SK-N-SH (cell line): ENCODE measurements around the gene RFX4. TPM values are rescaled to one million over a fixed set of nuclear protein-coding genes. Genes with fewer than 3 reads are reported as not detected.

ENCODE experiments used
- CTCF ChIA-PET: fragments of 300-600, 350-600 bp; formaldehyde crosslinking; extraction: SDS; loops from one replicate; lab custom pipeline; 2021; lab: Yijun Ruan, JAX
- POLR2A ChIA-PET: fragments of 350-600 bp; sonication (Branson Sonifier 250); formaldehyde crosslinking; extraction: SDS; loops from one replicate; lab custom pipeline; 2020; ENCODE audit warnings: antibody characterized with exemption, inconsistent platforms; lab: Yijun Ruan, JAX
- DNase-seq: peaks from one replicate; pipeline ENCODE4 v3.0.0; 2012
- H2AFZ ChIP-seq: fragments of 200-600 bp; sonication (generic); 2 replicates; pipeline ENCODE4 v1.8.1; 2016; ENCODE audit warnings: antibody characterized with exemption, mild to moderate bottlenecking, low read depth
- H3F3A ChIP-seq: fragments of 200-600 bp; sonication (generic); replicated peaks from 2 replicates; pipeline ENCODE3; 2016; ENCODE audit warnings: antibody characterized with exemption, mild to moderate bottlenecking; ENCODE audit not compliant: insufficient read depth
- H3K27ac ChIP-seq, 2 experiments: fragments of 200-500 bp in 1 of 2; fragments of 200-600 bp in 1 of 2; sonication (Bioruptor generic) in 1 of 2; sonication (generic), shearing (Covaris generic) in 1 of 2; 2 replicates each; pipeline versions ENCODE4 v1.5.1 to v1.6.1; 2014 to 2016; ENCODE audit warnings: low read depth in 2 of 2, inconsistent platforms in 1 of 2, low read length in 1 of 2, mild to moderate bottlenecking in 1 of 2, mixed read lengths in 1 of 2
- H3K27me3 ChIP-seq: fragments of 200-600 bp; sonication (generic), shearing (Covaris generic); 2 replicates; pipeline ENCODE4 v1.6.1; 2016; ENCODE audit warnings: mixed run types; ENCODE audit not compliant: insufficient read depth
- H3K36me3 ChIP-seq, 2 experiments: fragments of 200-500 bp in 1 of 2; fragments of 200-600 bp in 1 of 2; sonication (Bioruptor generic) in 1 of 2; sonication (generic) in 1 of 2; replicated peaks in 1 of 2; 2 replicates each; pipeline versions ENCODE3 to v1.5.1; 2014 to 2016; ENCODE audit warnings: low read length in 1 of 2, mild to moderate bottlenecking in 1 of 2; ENCODE audit not compliant: insufficient read depth in 2 of 2, control insufficient read depth in 1 of 2
- H3K4me1 ChIP-seq, 2 experiments: fragments of 200-500 bp in 1 of 2; fragments of 200-600 bp in 1 of 2; sonication (Bioruptor generic) in 1 of 2; sonication (generic), shearing (Covaris generic) in 1 of 2; 2 replicates each; pipeline versions ENCODE4 v1.5.1 to v1.6.1; 2014 to 2016; ENCODE audit warnings: low read depth in 1 of 2, low read length in 1 of 2, mixed run types in 1 of 2; ENCODE audit not compliant: insufficient read depth in 2 of 2, control insufficient read depth in 1 of 2
- H3K4me2 ChIP-seq: fragments of 200-600 bp; sonication (generic), shearing (Covaris generic); 2 replicates; pipeline ENCODE4 v1.6.1; 2017; ENCODE audit warnings: mixed run types
- H3K4me3 ChIP-seq, 2 experiments: fragments of 200-500 bp in 1 of 2; fragments of 200-600 bp in 1 of 2; sonication (Bioruptor generic) in 1 of 2; sonication (generic), shearing (Covaris generic) in 1 of 2; 2 replicates each; pipeline versions ENCODE4 v1.5.1 to v1.8.1; 2014 to 2016; ENCODE audit warnings: low read depth in 2 of 2, inconsistent platforms in 1 of 2, low read length in 1 of 2, mild to moderate bottlenecking in 1 of 2, mixed read lengths in 1 of 2, moderate library complexity in 1 of 2
- H3K79me2 ChIP-seq: fragments of 200-600 bp; sonication (generic); 2 replicates; pipeline ENCODE4 v1.8.1; 2017; ENCODE audit warnings: mild to moderate bottlenecking; ENCODE audit not compliant: insufficient read depth
- H3K9ac ChIP-seq: fragments of 200-600 bp; sonication (generic); 2 replicates; pipeline ENCODE4 v1.6.1; 2017; ENCODE audit warnings: mixed run types
- H3K9me2 ChIP-seq: fragments of 200-600 bp; sonication (generic); 2 replicates; pipeline ENCODE4 v1.6.1; 2017; ENCODE audit warnings: mixed run types
- H3K9me3 ChIP-seq: fragments of 200-600 bp; sonication (generic); 2 replicates; pipeline ENCODE4 v1.6.1; 2017; ENCODE audit warnings: mixed run types, mild to moderate bottlenecking, moderate library complexity
- H4K20me1 ChIP-seq: fragments of 200-600 bp; sonication (generic); 2 replicates; pipeline ENCODE4 v1.6.1; 2017; ENCODE audit warnings: mild to moderate bottlenecking, mixed run types; ENCODE audit not compliant: insufficient read depth
- CHD2 ChIP-seq: fragments of 150-350 bp; IDR thresholded peaks from 2 replicates; pipeline ENCODE4 v1.6.1; 2018; ENCODE audit warnings: low read length; ENCODE audit not compliant: partially characterized antibody
- CTCF ChIP-seq: fragments of 200-600 bp; sonication (generic); IDR thresholded peaks from 2 replicates; pipeline ENCODE4 v1.6.1; 2017; ENCODE audit warnings: antibody characterized with exemption, mild to moderate bottlenecking, moderate library complexity
- ELF1 ChIP-seq: IDR thresholded peaks from 2 replicates; pipeline ENCODE4 v1.4.0; 2012
- EP300 ChIP-seq, 2 experiments: IDR thresholded peaks; 2 replicates each; pipeline versions ENCODE4 v1.4.0 to v1.6.1; 2012; ENCODE audit warnings: borderline replicate concordance in 1 of 2, low read depth in 1 of 2, low read length in 1 of 2
- FOXJ3 ChIP-seq: sonication (generic); formaldehyde crosslinking; IDR thresholded peaks from 2 replicates; pipeline ENCODE4 v1.5.1; 2020; ENCODE audit warnings: mild to moderate bottlenecking, missing genetic modification reagents
- GATA2 ChIP-seq: sonication (generic); formaldehyde crosslinking; IDR thresholded peaks from 2 replicates; pipeline ENCODE4 v1.5.0; 2020; ENCODE audit warnings: mild to moderate bottlenecking, missing genetic modification reagents
- JUND ChIP-seq: IDR thresholded peaks from 2 replicates; pipeline ENCODE4 v1.4.0; 2012
- NFIC ChIP-seq: IDR thresholded peaks from 2 replicates; pipeline ENCODE4 v1.4.0; 2012; ENCODE audit warnings: borderline replicate concordance
- RAD21 ChIP-seq: IDR thresholded peaks from 2 replicates; pipeline ENCODE4 v1.6.1; 2012; ENCODE audit warnings: mild to moderate bottlenecking, low read length
- RFX5 ChIP-seq: IDR thresholded peaks from 2 replicates; pipeline ENCODE4 v1.6.1; 2012; ENCODE audit warnings: mild to moderate bottlenecking, improper control_type of control experiment, low read length
- RXRA ChIP-seq: IDR thresholded peaks from 2 replicates; pipeline ENCODE4 v1.4.0; 2012; ENCODE audit warnings: low read depth, mild to moderate bottlenecking, borderline replicate concordance
- SIN3A ChIP-seq: IDR thresholded peaks from 2 replicates; pipeline ENCODE4 v1.6.1; 2012; ENCODE audit warnings: low read depth, mild to moderate bottlenecking, low read length, moderate library complexity, borderline replicate concordance
- SMC3 ChIP-seq: IDR thresholded peaks from 2 replicates; pipeline ENCODE4 v1.6.1; 2012; ENCODE audit warnings: low read depth, low read length, improper control_type of control experiment
- TAF1 ChIP-seq: IDR thresholded peaks from 2 replicates; pipeline ENCODE4 v1.6.1; 2012; ENCODE audit warnings: low read depth, mild to moderate bottlenecking, low read length, moderate library complexity, borderline replicate concordance
- ZBTB33 ChIP-seq: IDR thresholded peaks from 2 replicates; pipeline ENCODE4 v1.4.0; 2012; ENCODE audit warnings: low read depth, borderline replicate concordance
- WGBS: methylation state at CpG from one replicate; pipeline ENCODE4 v1.1.6; 2017; ENCODE audit warnings: low lambda C conversion rate; 5-methylcytosine and 5-hydroxymethylcytosine counted together
- polyA plus RNA-seq, 3 experiments: library from polyadenylated mRNA; depleted of rRNA; stranded (reverse); fragments of >200 nt; gene quantifications; 2 replicates each; pipeline ENCODE4 v1.2.3, GENCODE V29; 2012
- TF ChIP-seq, protein P1 (sequence below): IDR thresholded peaks from 2 replicates; pipeline ENCODE4 v1.4.0; 2012; ENCODE audit warnings: low read depth, borderline replicate concordance
- TF ChIP-seq, protein P2 (sequence below): fragments of 150-350 bp; IDR thresholded peaks from 2 replicates; pipeline ENCODE4 v1.6.1; 2016; ENCODE audit warnings: mild to moderate bottlenecking, low read depth, low read length

Gene RFX4
- polyA plus RNA-seq, 1 of the 3 experiments (the other 2 are of a cell fraction): not detected

- H3K79me2 ChIP-seq: no peaks in the 10 kb centered on the region
- peak overlapping the region; percentile 84; the same call in 1 of the 2 replicates for H3K4me2 ChIP-seq
- no peak overlapping the region for H3K9ac ChIP-seq
- H3K27me3 ChIP-seq: peaks cover 86% of the 10 kb centered on the region
- TF ChIP-seq NFIC (no peak), EP300 (IDR thresholded peaks at IDR 0.05; ENCODE audit: borderline replicate concordance in 1 of 2, low read depth in 1 of 2, low read length in 1 of 2) (no peak), RFX5 (no peak), GATA2 (no peak), ZBTB33 (no peak), TAF1 (no peak), ELF1 (no peak), JUND (no peak), CTCF (no peak), SMC3 (no peak), CHD2 (no peak), SIN3A (no peak), RAD21 (no peak), RXRA (no peak), FOXJ3 (CRISPR knock-in tag) (no peak)
- TF ChIP-seq, protein P1, sequence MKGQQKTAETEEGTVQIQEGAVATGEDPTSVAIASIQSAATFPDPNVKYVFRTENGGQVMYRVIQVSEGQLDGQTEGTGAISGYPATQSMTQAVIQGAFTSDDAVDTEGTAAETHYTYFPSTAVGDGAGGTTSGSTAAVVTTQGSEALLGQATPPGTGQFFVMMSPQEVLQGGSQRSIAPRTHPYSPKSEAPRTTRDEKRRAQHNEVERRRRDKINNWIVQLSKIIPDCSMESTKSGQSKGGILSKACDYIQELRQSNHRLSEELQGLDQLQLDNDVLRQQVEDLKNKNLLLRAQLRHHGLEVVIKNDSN: no peak
- TF ChIP-seq, protein P2, sequence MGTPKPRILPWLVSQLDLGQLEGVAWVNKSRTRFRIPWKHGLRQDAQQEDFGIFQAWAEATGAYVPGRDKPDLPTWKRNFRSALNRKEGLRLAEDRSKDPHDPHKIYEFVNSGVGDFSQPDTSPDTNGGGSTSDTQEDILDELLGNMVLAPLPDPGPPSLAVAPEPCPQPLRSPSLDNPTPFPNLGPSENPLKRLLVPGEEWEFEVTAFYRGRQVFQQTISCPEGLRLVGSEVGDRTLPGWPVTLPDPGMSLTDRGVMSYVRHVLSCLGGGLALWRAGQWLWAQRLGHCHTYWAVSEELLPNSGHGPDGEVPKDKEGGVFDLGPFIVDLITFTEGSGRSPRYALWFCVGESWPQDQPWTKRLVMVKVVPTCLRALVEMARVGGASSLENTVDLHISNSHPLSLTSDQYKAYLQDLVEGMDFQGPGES: no peak
- DNase-seq: peak; percentile 44
- no peak overlapping the region for H3K4me3 ChIP-seq
- H2AFZ ChIP-seq: no peak overlapping the region
- CTCF ChIA-PET: no interaction called here
- no peaks in the 10 kb centered on the region for H3K36me3 ChIP-seq
- no peak overlapping the region for H3K27ac ChIP-seq
- H3K9me3 ChIP-seq: no peaks in the 10 kb centered on the region
- H3K4me1 ChIP-seq: no peaks in the 10 kb centered on the region; a peak in 1 of 4 replicates
- POLR2A ChIA-PET: no interaction called here
- H4K20me1 ChIP-seq: no peaks in the 10 kb centered on the region
- no peaks in the 10 kb centered on the region for H3F3A ChIP-seq
- no peaks in the 10 kb centered on the region for H3K9me2 ChIP-seq
- WGBS: 18% methylated on average over 8 of the region's 16 CpGs
Measured at GRCh38 chr12:106582249-106582591, 584 bp upstream of the RFX4 start.
